GM10248 (cell line): ENCODE data around the gene CBR1.

ENCODE experiments used
- CTCF ChIA-PET: fragments of 300-600 bp; sonication (Branson Sonifier 250); formaldehyde crosslinking; extraction: SDS; loops from one replicate; lab custom pipeline; 2021; ENCODE audit warnings: antibody characterized with exemption; lab: Yijun Ruan, JAX
- POLR2A ChIA-PET: fragments of 350-650 bp; sonication (Branson Sonifier 250); formaldehyde crosslinking; extraction: SDS; loops from one replicate; lab custom pipeline; 2020; ENCODE audit warnings: antibody characterized with exemption; lab: Yijun Ruan, JAX
- DNase-seq: peaks from one replicate; pipeline ENCODE4 v3.0.0; 2012; ENCODE audit errors: extremely low spot score
- TF ChIP-seq, protein P1 (sequence below): IDR thresholded peaks from 2 replicates; pipeline ENCODE4 v1.5.1; 2012; ENCODE audit warnings: mild to moderate bottlenecking, low read depth; ENCODE audit errors: extremely low read depth, missing control alignments, control extremely low read depth

The CBR1 gene

DNA sequence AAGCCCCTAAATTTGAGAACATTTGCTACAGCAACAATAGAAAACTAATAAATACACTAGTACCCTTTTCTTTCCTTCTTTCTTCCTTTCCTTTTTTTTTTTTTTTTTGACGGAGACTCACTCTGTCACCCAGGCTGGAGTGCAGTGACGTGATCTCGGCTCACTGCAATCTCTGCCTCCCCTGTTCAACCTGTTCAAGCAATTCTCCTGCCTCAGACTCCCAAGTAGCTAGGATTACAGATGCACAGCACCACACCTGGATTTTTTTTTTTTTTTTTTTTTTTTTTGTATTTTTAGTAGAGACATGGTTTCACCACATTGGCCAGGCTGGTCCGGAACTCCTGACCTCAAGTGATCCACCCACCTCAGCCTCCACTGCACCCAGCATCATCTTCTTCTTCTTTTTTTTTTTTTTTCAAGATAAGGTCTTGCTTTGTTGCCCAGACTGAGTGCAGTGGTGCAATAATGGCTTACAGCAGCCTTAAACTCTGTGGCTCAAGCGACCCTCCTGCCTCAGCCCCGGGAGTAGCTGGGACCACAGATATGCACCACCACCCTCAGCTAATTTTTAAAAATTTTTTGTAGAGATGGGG, 45.4 kb downstream of the CBR1 start:
- POLR2A ChIA-PET = no interaction called here
- TF ChIP-seq, protein P1, sequence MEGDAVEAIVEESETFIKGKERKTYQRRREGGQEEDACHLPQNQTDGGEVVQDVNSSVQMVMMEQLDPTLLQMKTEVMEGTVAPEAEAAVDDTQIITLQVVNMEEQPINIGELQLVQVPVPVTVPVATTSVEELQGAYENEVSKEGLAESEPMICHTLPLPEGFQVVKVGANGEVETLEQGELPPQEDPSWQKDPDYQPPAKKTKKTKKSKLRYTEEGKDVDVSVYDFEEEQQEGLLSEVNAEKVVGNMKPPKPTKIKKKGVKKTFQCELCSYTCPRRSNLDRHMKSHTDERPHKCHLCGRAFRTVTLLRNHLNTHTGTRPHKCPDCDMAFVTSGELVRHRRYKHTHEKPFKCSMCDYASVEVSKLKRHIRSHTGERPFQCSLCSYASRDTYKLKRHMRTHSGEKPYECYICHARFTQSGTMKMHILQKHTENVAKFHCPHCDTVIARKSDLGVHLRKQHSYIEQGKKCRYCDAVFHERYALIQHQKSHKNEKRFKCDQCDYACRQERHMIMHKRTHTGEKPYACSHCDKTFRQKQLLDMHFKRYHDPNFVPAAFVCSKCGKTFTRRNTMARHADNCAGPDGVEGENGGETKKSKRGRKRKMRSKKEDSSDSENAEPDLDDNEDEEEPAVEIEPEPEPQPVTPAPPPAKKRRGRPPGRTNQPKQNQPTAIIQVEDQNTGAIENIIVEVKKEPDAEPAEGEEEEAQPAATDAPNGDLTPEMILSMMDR = no peak
- DNase-seq = no peak
- CTCF ChIA-PET = interaction anchor here (1.7 to 2.3 kb wide), 2 partner anchors 11 to 88 kb away, joined by 5 to 9 read pairs; no protein-coding TSS in a partner anchor

DNA sequence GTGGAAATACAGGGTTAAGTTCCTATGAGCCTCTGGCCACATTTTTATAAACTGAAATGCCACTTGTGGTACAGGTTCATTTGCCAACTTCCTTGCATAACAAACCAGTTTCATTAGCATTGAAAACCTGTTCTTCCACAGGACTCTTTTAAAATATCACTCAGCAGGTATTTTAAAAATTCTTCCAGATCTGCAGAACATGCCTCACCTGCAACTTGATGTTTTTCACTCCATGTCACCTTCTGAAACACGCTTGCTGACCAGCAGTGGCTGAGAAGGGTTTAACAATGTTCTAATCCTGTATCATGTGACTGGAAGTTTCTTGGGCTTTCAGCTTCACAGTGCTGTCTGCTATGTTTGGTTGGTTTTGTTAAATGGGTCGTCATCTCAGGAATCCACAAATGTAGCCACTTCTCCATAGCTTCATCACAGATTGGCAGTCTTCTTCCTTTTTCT, 47.5 kb downstream of the CBR1 start:
- POLR2A ChIA-PET = no interaction called here
- CTCF ChIA-PET = interaction anchor here (0.7 to 1.6 kb wide), 2 partner anchors 8 to 29 kb away, joined by 3 to 4 read pairs; no protein-coding TSS in a partner anchor
- no peak for DNase-seq
- TF ChIP-seq, protein P1 = no peak

DNA sequence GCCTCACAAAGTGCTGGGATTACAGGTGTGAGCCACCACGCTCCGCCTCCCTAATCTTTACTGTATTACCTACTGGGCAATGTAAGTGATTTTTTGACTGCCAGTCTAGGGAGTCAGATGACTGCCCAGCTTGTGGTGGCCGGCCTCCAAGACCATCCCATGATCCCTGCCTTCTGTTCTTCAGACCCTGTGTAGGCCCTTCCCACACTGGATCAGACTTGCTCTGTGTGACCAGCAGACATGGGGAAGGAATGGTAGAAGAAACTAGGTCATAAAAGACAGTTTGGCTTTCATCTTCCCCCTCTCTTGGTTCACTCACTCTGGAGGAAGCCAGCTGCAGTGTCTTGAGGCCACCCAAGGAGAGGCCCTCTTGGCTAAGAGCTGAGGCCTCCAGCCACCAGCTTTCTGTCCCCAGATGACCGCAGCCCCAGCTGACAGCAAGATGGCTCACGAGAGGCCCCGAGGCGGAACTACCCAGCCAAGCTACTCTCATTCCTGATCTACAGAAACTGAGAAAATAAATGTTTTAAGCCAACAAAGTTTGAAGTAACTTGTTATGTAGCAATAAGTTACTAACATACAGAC, 50.6 kb downstream of the CBR1 start:
- no peak for DNase-seq
- TF ChIP-seq, protein P1 = no peak
- ChIA-PET POLR2A (no interaction called here), CTCF (interaction anchor here (1.6 to 3.3 kb wide), 3 partner anchors 21 to 56 kb away, joined by 4 to 12 read pairs (median 4); partner anchors contain the start of gene CBR1)
